NCI-H128 (cell line): ENCODE data around the gene GRAP2.

ENCODE experiments used
- DNase-seq: peaks from one replicate; lab custom pipeline; 2025; ENCODE audit not compliant: unreplicated experiment; lab: John Stamatoyannopoulos, UW

GRAP2 gene

GRCh38 chr22:39962071-39962470, 61.2 kb downstream of the GRAP2 start:
- DNase-seq = no peak

- DNase-seq = no peak
Measured at GRCh38 chr22:39965748-39966147, 64.9 kb downstream of the GRAP2 start.

GRCh38 chr22:39966470-39966869, 65.6 kb downstream of the GRAP2 start:
- DNase-seq = no peak

GRCh38 chr22:39967103-39967829, 66.4 kb downstream of the GRAP2 start:
- no peak for DNase-seq

GRCh38 chr22:39967996-39968972, 67.4 kb downstream of the GRAP2 start:
- no peak for DNase-seq

- DNase-seq = no peak
Measured at GRCh38 chr22:39970742-39971141, 69.9 kb downstream of the GRAP2 start.

- no peak for DNase-seq
Measured at GRCh38 chr22:39972641-39973040, 71.8 kb downstream of the GRAP2 start.

- DNase-seq = no peak
Measured at GRCh38 chr22:39973656-39974055, 72.8 kb downstream of the GRAP2 start.

GRCh38 chr22:39974065-39974464, 73.2 kb downstream of the GRAP2 start:
- DNase-seq = no peak

GRCh38 chr22:39979048-39979447, 78.2 kb downstream of the GRAP2 start:
- no peak for DNase-seq

- DNase-seq = no peak
Measured at GRCh38 chr22:39979458-39979857, 78.6 kb downstream of the GRAP2 start.

- no peak for DNase-seq
Measured at GRCh38 chr22:39980596-39980995, 79.7 kb downstream of the GRAP2 start.

GRCh38 chr22:39983346-39983745, 82.5 kb downstream of the GRAP2 start:
- DNase-seq = no peak

- no peak for DNase-seq
Measured at GRCh38 chr22:39984006-39984405, 83.1 kb downstream of the GRAP2 start.

GRCh38 chr22:39984746-39985145, 83.9 kb downstream of the GRAP2 start:
- no peak for DNase-seq

- no peak for DNase-seq
Measured at GRCh38 chr22:39985383-39986035, 84.6 kb downstream of the GRAP2 start.

- DNase-seq = no peak
Measured at GRCh38 chr22:39988386-39989114, 87.7 kb downstream of the GRAP2 start.

GRCh38 chr22:39989633-39990032, 88.7 kb downstream of the GRAP2 start:
- no peak for DNase-seq

- DNase-seq = no peak
Measured at GRCh38 chr22:39990686-39991085, 89.8 kb downstream of the GRAP2 start.

GRCh38 chr22:39991159-39991860, 90.4 kb downstream of the GRAP2 start:
- DNase-seq = no peak
